Smooth muscle cell (in vitro differentiated cells): Measurements from ENCODE around the gene CA10. TPM values are rescaled to one million over a fixed set of nuclear protein-coding genes. Genes with fewer than 3 reads are reported as not detected.

Experiments used
- DNase-seq: peaks from one replicate; lab custom pipeline; 2025; ENCODE audit not compliant: unreplicated experiment; lab: John Stamatoyannopoulos, UW
- H2AFZ ChIP-seq: fragments of 200-600 bp; sonication (generic); 2 replicates; pipeline ENCODE4 v1.6.0; 2016; ENCODE audit warnings: antibody characterized with exemption, low read depth, mild to moderate bottlenecking
- H3F3A ChIP-seq: fragments of 200-600 bp; sonication (generic); 2 replicates; pipeline ENCODE4 v1.6.0; 2017; ENCODE audit warnings: antibody characterized with exemption, low read depth
- H3K27ac ChIP-seq: fragments of 200-600 bp; sonication (generic); 2 replicates; pipeline ENCODE4 v1.5.1; 2016; ENCODE audit warnings: low read depth, mild to moderate bottlenecking
- H3K27me3 ChIP-seq: fragments of 200-600 bp; sonication (generic); 2 replicates; pipeline ENCODE4 v1.6.1; 2016; ENCODE audit warnings: low read depth, mild to moderate bottlenecking
- H3K36me3 ChIP-seq: fragments of 200-600 bp; sonication (generic); 2 replicates; pipeline ENCODE4 v1.5.1; 2016; ENCODE audit warnings: low read depth
- H3K4me1 ChIP-seq: fragments of 200-600 bp; sonication (generic); 2 replicates; pipeline ENCODE4 v1.5.1; 2016; ENCODE audit warnings: low read depth
- H3K4me2 ChIP-seq: fragments of 200-600 bp; sonication (generic); 2 replicates; pipeline ENCODE4 v1.6.0; 2016; ENCODE audit warnings: mild to moderate bottlenecking
- H3K4me3 ChIP-seq: fragments of 200-600 bp; sonication (generic); 2 replicates; pipeline ENCODE4 v1.5.1; 2016; ENCODE audit warnings: mild to moderate bottlenecking
- H3K79me2 ChIP-seq: fragments of 200-600 bp; sonication (generic); 2 replicates; pipeline ENCODE4 v1.6.0; 2016; ENCODE audit warnings: low read depth, mild to moderate bottlenecking
- H3K9ac ChIP-seq: fragments of 200-600 bp; sonication (generic); 2 replicates; pipeline ENCODE4 v1.6.0; 2016; ENCODE audit warnings: low read depth
- H3K9me3 ChIP-seq: fragments of 200-600 bp; sonication (generic); replicated peaks from 2 replicates; pipeline ENCODE4 v1.5.1; 2016; ENCODE audit warnings: low read depth
- H4K20me1 ChIP-seq: fragments of 200-600 bp; sonication (generic); 2 replicates; pipeline ENCODE4 v1.6.0; 2016; ENCODE audit warnings: low read depth
- CTCF ChIP-seq: fragments of 200-600 bp; sonication (generic); IDR thresholded peaks from 2 replicates; pipeline ENCODE4 v1.5.1; 2017; ENCODE audit warnings: borderline replicate concordance, mild to moderate bottlenecking, antibody characterized with exemption; ENCODE audit not compliant: insufficient read depth, poor library complexity, severe bottlenecking
- WGBS: methylation state at CpG from one replicate; pipeline ENCODE4 v1.1.7; 2016; ENCODE audit warnings: low lambda C conversion rate; 5-methylcytosine and 5-hydroxymethylcytosine counted together
- polyA plus RNA-seq: library from polyadenylated mRNA; unstranded; fragments of >200 nt; fragmentation: Nextera tagmentation; extraction: Ambion mirVana; gene quantifications from 2 replicates; pipeline ENCODE4 v1.2.1, GENCODE V29; 2016
- total RNA-seq: library from RNA; depleted of rRNA; stranded (reverse); fragments of >200 nt; gene quantifications from 2 replicates; pipeline ENCODE4 v1.2.3, GENCODE V29; 2014

CA10 gene
- total and polyA plus RNA-seq, 2 experiments from 2014 or later = 0.54 TPM; not detected in 1

GRCh38 chr17:52041123-52041617, 117.3 kb downstream of the CA10 start:
- Histone ChIP-seq H2AFZ (no peak overlapping the region), H4K20me1 (no peaks in the 10 kb centered on the region), H3K27ac (no peak overlapping the region), H3K9me3 (no peaks in the 10 kb centered on the region), H3F3A (no peaks in the 10 kb centered on the region), H3K4me1 (no peaks in the 10 kb centered on the region), H3K4me2 (no peak overlapping the region), H3K79me2 (no peaks in the 10 kb centered on the region), H3K27me3 (no peaks in the 10 kb centered on the region), H3K4me3 (no peak overlapping the region), H3K9ac (no peak overlapping the region), H3K36me3 (no peaks in the 10 kb centered on the region)
- DNase-seq = no peak
- 74% methylated on average over 1 of the region's 1 CpG for WGBS
- TF ChIP-seq CTCF = no peak

DNA sequence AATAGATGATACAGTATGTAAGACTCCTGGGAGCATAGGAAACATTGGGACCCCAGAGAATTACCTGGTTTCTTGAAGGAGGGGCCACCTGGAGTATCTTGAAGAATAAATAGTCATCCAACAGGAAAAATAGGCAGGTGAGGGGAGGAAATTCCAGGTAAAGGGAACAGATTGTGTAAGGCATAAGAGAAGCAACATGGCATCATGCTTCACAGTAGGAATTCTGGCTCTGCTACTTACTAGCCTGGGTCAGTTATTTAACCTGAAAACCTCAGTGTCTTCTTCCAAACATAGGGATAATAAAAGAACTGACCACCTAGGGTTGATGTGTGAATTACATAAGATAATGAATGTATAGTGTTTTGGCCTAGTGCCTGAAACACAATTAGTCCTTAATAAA, 122.1 kb downstream of the CA10 start:
- no peak for DNase-seq
- Histone ChIP-seq H3K9me3 (no peaks in the 10 kb centered on the region), H3K9ac (no peak overlapping the region), H3K36me3 (no peaks in the 10 kb centered on the region), H3F3A (no peaks in the 10 kb centered on the region), H3K4me1 (peaks cover 8% of the 10 kb centered on the region), H3K27me3 (no peaks in the 10 kb centered on the region), H3K4me2 (no peak overlapping the region), H3K79me2 (no peaks in the 10 kb centered on the region), H3K4me3 (no peak overlapping the region), H4K20me1 (no peaks in the 10 kb centered on the region), H3K27ac (no peak overlapping the region), H2AFZ (no peak overlapping the region)
- TF ChIP-seq CTCF = no peak

GRCh38 chr17:52035336-52035915, 123.1 kb downstream of the CA10 start:
- Histone ChIP-seq H3K36me3 (no peaks in the 10 kb centered on the region), H3K79me2 (no peaks in the 10 kb centered on the region), H4K20me1 (no peaks in the 10 kb centered on the region), H3K27ac (no peak overlapping the region), H3K4me1 (peaks cover 8% of the 10 kb centered on the region), H3K9me3 (no peaks in the 10 kb centered on the region), H3K9ac (no peak overlapping the region), H3K4me3 (no peak overlapping the region), H3K27me3 (no peaks in the 10 kb centered on the region), H3F3A (no peaks in the 10 kb centered on the region), H3K4me2 (no peak overlapping the region), H2AFZ (no peak overlapping the region)
- no peak for TF ChIP-seq CTCF
- WGBS = 91% methylated on average over 6 of the region's 6 CpGs
- DNase-seq = no peak

GRCh38 chr17:52032454-52032853, 126.1 kb downstream of the CA10 start:
- H3K79me2 ChIP-seq = no peaks in the 10 kb centered on the region
- DNase-seq = no peak
- no peaks in the 10 kb centered on the region for H3K36me3 ChIP-seq
- no peak overlapping the region for H3K27ac ChIP-seq
- H3K9ac ChIP-seq = no peak overlapping the region
- TF ChIP-seq CTCF = no peak
- no peak overlapping the region for H3K4me3 ChIP-seq
- peaks cover 8% of the 10 kb centered on the region for H3K4me1 ChIP-seq
- peaks cover 3% of the 10 kb centered on the region for H3F3A ChIP-seq
- no peak overlapping the region for H3K4me2 ChIP-seq
- no peaks in the 10 kb centered on the region for H3K27me3 ChIP-seq
- no peaks in the 10 kb centered on the region for H3K9me3 ChIP-seq
- H2AFZ ChIP-seq = no peak overlapping the region
- WGBS = 90% methylated on average over 3 of the region's 3 CpGs
- no peaks in the 10 kb centered on the region for H4K20me1 ChIP-seq
